PFSK-1 (cell line): ENCODE results near the gene SNX30.

Experiments
- SIN3A ChIP-seq: IDR thresholded peaks from 2 replicates; pipeline ENCODE4 v1.6.1; 2012; ENCODE audit warnings: mild to moderate bottlenecking, low read length, moderate library complexity, borderline replicate concordance; ENCODE audit not compliant: insufficient read depth
- TAF1 ChIP-seq: IDR thresholded peaks from 2 replicates; pipeline ENCODE4 v1.6.1; 2012; ENCODE audit warnings: low read length, control low read depth, borderline replicate concordance; ENCODE audit not compliant: insufficient read depth
- TF ChIP-seq, protein P1 (sequence below), 2 experiments: IDR thresholded peaks; 2 replicates each; pipeline versions ENCODE4 v1.6.1 to v1.8.0; 2011 to 2012; ENCODE audit warnings: low read depth in 2 of 2, low read length in 2 of 2, control low read depth in 1 of 2, inconsistent platforms in 1 of 2, mild to moderate bottlenecking in 1 of 2, moderate library complexity in 1 of 2; ENCODE audit not compliant: insufficient read depth in 1 of 2

DNA sequence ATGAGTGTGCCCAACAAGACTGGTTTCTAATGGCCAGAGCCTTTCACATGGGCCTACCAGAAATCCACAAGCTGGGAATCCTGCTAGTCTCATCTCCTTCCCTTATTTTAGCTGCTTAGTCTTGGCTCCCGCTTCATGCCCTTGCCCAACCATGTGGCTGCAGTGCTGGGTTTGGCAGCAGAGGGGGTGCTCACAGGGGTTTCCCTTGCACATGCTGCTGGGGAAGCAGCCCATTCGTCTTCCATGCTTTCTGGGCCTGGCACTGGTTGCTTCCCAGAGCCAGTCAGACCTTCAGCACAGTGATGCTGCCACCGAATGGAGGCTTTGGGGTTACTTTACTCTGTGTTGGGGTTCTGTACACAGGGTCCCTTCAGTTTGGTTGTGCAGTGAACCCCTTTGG is 113.8 kb downstream of the SNX30 start:
- no peak for TF ChIP-seq TAF1
- no peak for TF ChIP-seq SIN3A
- TF ChIP-seq, protein P1, sequence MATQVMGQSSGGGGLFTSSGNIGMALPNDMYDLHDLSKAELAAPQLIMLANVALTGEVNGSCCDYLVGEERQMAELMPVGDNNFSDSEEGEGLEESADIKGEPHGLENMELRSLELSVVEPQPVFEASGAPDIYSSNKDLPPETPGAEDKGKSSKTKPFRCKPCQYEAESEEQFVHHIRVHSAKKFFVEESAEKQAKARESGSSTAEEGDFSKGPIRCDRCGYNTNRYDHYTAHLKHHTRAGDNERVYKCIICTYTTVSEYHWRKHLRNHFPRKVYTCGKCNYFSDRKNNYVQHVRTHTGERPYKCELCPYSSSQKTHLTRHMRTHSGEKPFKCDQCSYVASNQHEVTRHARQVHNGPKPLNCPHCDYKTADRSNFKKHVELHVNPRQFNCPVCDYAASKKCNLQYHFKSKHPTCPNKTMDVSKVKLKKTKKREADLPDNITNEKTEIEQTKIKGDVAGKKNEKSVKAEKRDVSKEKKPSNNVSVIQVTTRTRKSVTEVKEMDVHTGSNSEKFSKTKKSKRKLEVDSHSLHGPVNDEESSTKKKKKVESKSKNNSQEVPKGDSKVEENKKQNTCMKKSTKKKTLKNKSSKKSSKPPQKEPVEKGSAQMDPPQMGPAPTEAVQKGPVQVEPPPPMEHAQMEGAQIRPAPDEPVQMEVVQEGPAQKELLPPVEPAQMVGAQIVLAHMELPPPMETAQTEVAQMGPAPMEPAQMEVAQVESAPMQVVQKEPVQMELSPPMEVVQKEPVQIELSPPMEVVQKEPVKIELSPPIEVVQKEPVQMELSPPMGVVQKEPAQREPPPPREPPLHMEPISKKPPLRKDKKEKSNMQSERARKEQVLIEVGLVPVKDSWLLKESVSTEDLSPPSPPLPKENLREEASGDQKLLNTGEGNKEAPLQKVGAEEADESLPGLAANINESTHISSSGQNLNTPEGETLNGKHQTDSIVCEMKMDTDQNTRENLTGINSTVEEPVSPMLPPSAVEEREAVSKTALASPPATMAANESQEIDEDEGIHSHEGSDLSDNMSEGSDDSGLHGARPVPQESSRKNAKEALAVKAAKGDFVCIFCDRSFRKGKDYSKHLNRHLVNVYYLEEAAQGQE (IDR thresholded peaks at IDR 0.05; ENCODE audit: insufficient read depth in 1 of 2, low read depth in 2 of 2, low read length in 2 of 2), result no peak
